OCI-LY7 (cell line): Measurements from ENCODE around the gene ERCC5. TPM values are rescaled to one million over a fixed set of nuclear protein-coding genes. Genes with fewer than 3 reads are reported as not detected.

Experiments used
- BruUV-seq: library from RNA; stranded (reverse); fragments of 400-500 nt; replicated peaks from 2 replicates; lab custom pipeline; 2021; lab: Mats Ljungman, UMichigan
- CTCF ChIA-PET: fragments of 300-600 bp; sonication (Branson Sonifier 250); formaldehyde crosslinking; loops from one replicate; lab custom pipeline; 2022; ENCODE audit warnings: antibody characterized with exemption; ENCODE audit not compliant: unreplicated experiment; lab: Charles Lee
- POLR2A ChIA-PET: fragments of 300-600 bp; sonication (Branson Sonifier 250); formaldehyde crosslinking; loops from one replicate; lab custom pipeline; 2022; ENCODE audit warnings: antibody characterized with exemption; lab: Charles Lee
- DNase-seq: peaks from one replicate; pipeline ENCODE4 v3.0.0-alpha.2; 2015; ENCODE audit warnings: low spot score
- H2AFZ ChIP-seq: fragments of 200-600 bp; sonication (generic), shearing (Covaris generic); 2 replicates; pipeline ENCODE4 v1.6.1; 2014; ENCODE audit warnings: mild to moderate bottlenecking, antibody characterized with exemption, low read length, moderate library complexity
- H3K27ac ChIP-seq: fragments of 200-600 bp; sonication (generic); 2 replicates; pipeline ENCODE4 v1.5.1; 2014; ENCODE audit warnings: mixed run types, low read depth, mild to moderate bottlenecking, moderate library complexity, low read length, inconsistent platforms; ENCODE audit not compliant: poor library complexity, severe bottlenecking
- H3K36me3 ChIP-seq: fragments of 200-600 bp; sonication (generic); 2 replicates; pipeline ENCODE4 v1.6.1; 2014; ENCODE audit warnings: mild to moderate bottlenecking, antibody characterized with exemption, low read length, moderate library complexity, mixed read lengths; ENCODE audit not compliant: insufficient read depth
- H3K4me1 ChIP-seq: fragments of 200-600 bp; sonication (generic); 2 replicates; pipeline ENCODE4 v1.5.1; 2014; ENCODE audit warnings: mild to moderate bottlenecking, low read length; ENCODE audit not compliant: insufficient read depth, poor library complexity, severe bottlenecking
- H3K4me2 ChIP-seq: fragments of 200-600 bp; sonication (generic); 2 replicates; pipeline ENCODE4 v1.6.1; 2014; ENCODE audit warnings: mild to moderate bottlenecking, low read length
- H3K4me3 ChIP-seq: fragments of 200-600 bp; sonication (generic); 2 replicates; pipeline ENCODE4 v1.5.1; 2014; ENCODE audit warnings: mild to moderate bottlenecking, low read depth, low read length; ENCODE audit not compliant: poor library complexity, severe bottlenecking
- H3K79me2 ChIP-seq: fragments of 200-600 bp; sonication (generic); 2 replicates; pipeline ENCODE4 v1.6.1; 2016; ENCODE audit warnings: low read depth, mild to moderate bottlenecking, low read length, moderate library complexity, mixed read lengths; ENCODE audit not compliant: insufficient read depth
- H3K9me2 ChIP-seq: fragments of 200-600 bp; sonication (generic); 2 replicates; pipeline ENCODE4 v1.6.1; 2016; ENCODE audit warnings: mild to moderate bottlenecking, low read length, mixed read lengths; ENCODE audit not compliant: insufficient read depth
- H3K9me3 ChIP-seq: fragments of 200-600 bp; sonication (generic); 2 replicates; pipeline ENCODE4 v1.6.1; 2014; ENCODE audit warnings: mild to moderate bottlenecking, mixed run types, low read length, mixed read lengths
- H4K20me1 ChIP-seq: fragments of 200-600 bp; sonication (generic); 2 replicates; pipeline ENCODE4 v1.6.1; 2014; ENCODE audit warnings: mild to moderate bottlenecking, antibody characterized with exemption, low read length, moderate library complexity, mixed read lengths; ENCODE audit not compliant: insufficient read depth
- CTCF ChIP-seq: fragments of 200-600 bp; sonication (generic); conservative IDR thresholded peaks from 2 replicates; pipeline ENCODE4 v1.5.1; 2014; ENCODE audit warnings: mild to moderate bottlenecking, antibody characterized with exemption, low read length, moderate library complexity, mixed read lengths
- EZH2phosphoT487 ChIP-seq: fragments of 200-600 bp; sonication (generic); IDR thresholded peaks from 2 replicates; pipeline ENCODE4 v1.6.1; 2018; ENCODE audit warnings: low read depth, borderline replicate concordance, mild to moderate bottlenecking, mixed run types, antibody characterized with exemption, low read length, moderate library complexity, mixed read lengths
- intact Hi-C: fragments of 100-400 bp; cut with micrococcal nuclease; formaldehyde crosslinking; loops from one replicate; pipeline ENCODE4 v1.10.0; 2022; ENCODE audit not compliant: unreplicated experiment
- total RNA-seq, 2 experiments: library from RNA; depleted of rRNA in 1 of 2; stranded (reverse); fragments of >200 nt in 1 of 2; shearing (Covaris generic) in 1 of 2; gene quantifications; 2 replicates each; pipeline ENCODE4 v1.2.3, GENCODE V29; 2014 to 2022

Gene ERCC5
- total RNA-seq, 2 experiments from 2014 or later = 37.9 to 38.5 TPM

GRCh38 chr13:102846261-102847015 lies 606 bp downstream of the ERCC5 start:
- POLR2A ChIA-PET = interaction anchor here (0.6 to 1.5 kb wide), 3 partner anchors 35 to 265 kb away, joined by 3 to 4 read pairs (median 4); partner anchors contain the start of gene TPP2
- H3K79me2 ChIP-seq = peaks cover 31% of the 10 kb centered on the region
- peaks cover 2% of the 10 kb centered on the region; the same call in 1 of the 2 replicates for H3K36me3 ChIP-seq
- peak overlapping the region; percentile 98 for H3K4me2 ChIP-seq
- peak overlapping the region; percentile 99 for H3K4me3 ChIP-seq
- TF ChIP-seq CTCF (no peak), EZH2phosphoT487 (no peak)
- peaks cover 15% of the 10 kb centered on the region for H3K4me1 ChIP-seq
- H2AFZ ChIP-seq = peak overlapping the region; percentile 82
- no peaks in the 10 kb centered on the region for H3K9me2 ChIP-seq
- no TSS peak for BruUV-seq
- intact Hi-C loops = loop anchor here (1.0 to 5.0 kb wide), 3 partner anchors 74 to 266 kb away; partner anchors contain the start of genes TEX30 and TPP2
- CTCF ChIA-PET = no interaction called here
- H3K9me3 ChIP-seq = no peaks in the 10 kb centered on the region
- H4K20me1 ChIP-seq = no peaks in the 10 kb centered on the region; the same call in 1 of the 2 replicates
- H3K27ac ChIP-seq = peak overlapping the region; percentile 89
- peak; percentile 69 for DNase-seq

GRCh38 chr13:102847272-102848234 lies 1.7 kb downstream of the ERCC5 start:
- peaks cover 2% of the 10 kb centered on the region; the same call in 1 of the 2 replicates for H3K36me3 ChIP-seq
- intact Hi-C loops = loop anchor here (1.0 to 5.0 kb wide), 2 partner anchors 75 to 267 kb away; partner anchors contain the start of gene TEX30
- POLR2A ChIA-PET = interaction anchor here (0.7 kb wide), 1 partner anchor 38 kb away, joined by 3 read pairs; no protein-coding TSS in a partner anchor
- H4K20me1 ChIP-seq = no peaks in the 10 kb centered on the region; the same call in 1 of the 2 replicates
- no TSS peak for BruUV-seq
- H3K27ac ChIP-seq = peak overlapping the region; percentile 89
- TF ChIP-seq EZH2phosphoT487 (no peak), CTCF (peak; percentile 76)
- H2AFZ ChIP-seq = peak overlapping the region; percentile 82; the same call in 1 of the 2 replicates
- H3K9me2 ChIP-seq = no peaks in the 10 kb centered on the region
- no peaks in the 10 kb centered on the region for H3K9me3 ChIP-seq
- DNase-seq = peak; percentile 34
- CTCF ChIA-PET = no interaction called here
- peak overlapping the region; percentile 98 for H3K4me2 ChIP-seq
- peaks cover 31% of the 10 kb centered on the region for H3K79me2 ChIP-seq
- peaks cover 15% of the 10 kb centered on the region for H3K4me1 ChIP-seq
- H3K4me3 ChIP-seq = peak overlapping the region; percentile 99
